ENCODE measurements around the gene EGLN3.

DNA sequence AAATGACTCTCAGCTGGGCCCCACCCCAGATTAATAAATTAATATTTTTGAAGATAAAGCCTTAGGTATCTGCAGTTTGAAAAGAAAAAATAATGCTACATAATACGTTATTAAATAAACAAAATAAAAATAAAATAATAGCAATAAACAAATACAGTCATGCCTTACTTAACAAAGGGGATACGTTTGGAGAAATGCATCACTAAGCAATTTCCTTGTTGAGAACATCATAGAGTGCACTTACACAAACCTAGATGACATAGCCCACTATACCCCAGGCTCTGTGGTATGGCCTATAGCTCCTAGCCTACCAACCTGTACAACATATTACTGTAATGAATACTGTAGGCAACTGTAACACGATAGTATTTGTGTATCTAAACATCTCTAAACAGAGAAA is 7.1 kb upstream of the EGLN3 start:
- TF ChIP-seq TAF1 (IDR thresholded peaks at IDR 0.05; ENCODE audit: borderline replicate concordance, low read depth, low read length) (no peak), POLR2AphosphoS5 (IDR thresholded peaks at IDR 0.05; ENCODE audit: low read depth, low read length) (no peak), POLR2A (IDR thresholded peaks at IDR 0.05; ENCODE audit: low read depth, low read length) (no peak)

Measured in GM12892 (cell line).